Stromal cell of bone marrow (primary cell): ENCODE data around the gene SLC31A1.
"Not testable (repeated sequence)": the region's sequence is repeated elsewhere in the genome, so short reads cannot be mapped to it uniquely, and the experiment has no call there.

Source experiments
- DNase-seq: peaks from one replicate; pipeline ENCODE4 v3.0.0-alpha.2; 2012; ENCODE audit warnings: low read depth

The SLC31A1 gene

GRCh38 chr9:113220467-113221002 lies 809 bp upstream of the SLC31A1 start:
- no peak for DNase-seq

GRCh38 chr9:113221800-113222481 lies 597 bp downstream of the SLC31A1 start:
- no peak for DNase-seq

- no peak for DNase-seq
Observed at GRCh38 chr9:113222482-113222841, 1.1 kb downstream of the SLC31A1 start.

- no peak for DNase-seq
Observed at GRCh38 chr9:113223963-113224362, 2.6 kb downstream of the SLC31A1 start.

GRCh38 chr9:113227436-113227835 lies 6.1 kb downstream of the SLC31A1 start:
- no peak for DNase-seq

- DNase-seq, result no peak
Observed at GRCh38 chr9:113228130-113228665, 6.9 kb downstream of the SLC31A1 start.

- no peak for DNase-seq
Observed at GRCh38 chr9:113231701-113232100, 10.4 kb downstream of the SLC31A1 start.

- not testable (repeated sequence) for DNase-seq
Observed at GRCh38 chr9:113235701-113236255, 14.4 kb downstream of the SLC31A1 start.

GRCh38 chr9:113237026-113237425 lies 15.7 kb downstream of the SLC31A1 start:
- DNase-seq, result no peak

- no peak for DNase-seq
Observed at GRCh38 chr9:113238202-113238858, 17.0 kb downstream of the SLC31A1 start.

- no peak for DNase-seq
Observed at GRCh38 chr9:113238859-113239232, 17.5 kb downstream of the SLC31A1 start.

GRCh38 chr9:113241161-113241560 lies 19.8 kb downstream of the SLC31A1 start:
- DNase-seq, result no peak

- DNase-seq, result no peak
Observed at GRCh38 chr9:113244556-113244955, 23.2 kb downstream of the SLC31A1 start.

GRCh38 chr9:113245894-113246293 lies 24.6 kb downstream of the SLC31A1 start:
- no peak for DNase-seq

GRCh38 chr9:113246928-113247327 lies 25.6 kb downstream of the SLC31A1 start:
- DNase-seq, result no peak

GRCh38 chr9:113247640-113248039 lies 26.3 kb downstream of the SLC31A1 start:
- DNase-seq, result no peak

GRCh38 chr9:113249661-113250060 lies 28.3 kb downstream of the SLC31A1 start:
- not testable (repeated sequence) for DNase-seq

GRCh38 chr9:113250807-113251206 lies 29.5 kb downstream of the SLC31A1 start:
- DNase-seq, result no peak

GRCh38 chr9:113254991-113255390 lies 33.6 kb downstream of the SLC31A1 start:
- no peak for DNase-seq

- no peak for DNase-seq
Observed at GRCh38 chr9:113255438-113255837, 34.1 kb downstream of the SLC31A1 start.

GRCh38 chr9:113257863-113258262 lies 36.5 kb downstream of the SLC31A1 start:
- no peak for DNase-seq

- no peak for DNase-seq
Observed at GRCh38 chr9:113258282-113258681, 36.9 kb downstream of the SLC31A1 start.
